Activated naive CD4-positive, alpha-beta T cell treated with anti-CD3 and anti-CD28 coated beads, Interleukin-2, amount 50 U/mL, for 72 hours (primary cell): Measurements from ENCODE around the gene TRIM43. TPM values are rescaled to one million over a fixed set of nuclear protein-coding genes. Genes with fewer than 3 reads are reported as not detected.
"Not testable (repeated sequence)": the region's sequence is repeated elsewhere in the genome, so short reads cannot be mapped to it uniquely, and the experiment has no call there.

Experiments
- ATAC-seq, 2 donors: fragments of 150-1000 bp; cut with Tn5 transposase; 2 replicates each; pipeline ENCODE4 v1.10.0; 2021; ENCODE audit warnings: mild to moderate bottlenecking in 2 of 2, moderate library complexity in 2 of 2
- DNase-seq, 2 donors: peaks; one replicate each; pipeline ENCODE4 v3.0.0; 2021 to 2022; ENCODE audit warnings: low spot score in 2 of 2
- H3K27ac Mint-ChIP-seq, 2 donors: one replicate each; pipeline ENCODE4 v1.8.0; 2022; ENCODE audit warnings: mild to moderate bottlenecking in 2 of 2, mixed read lengths in 2 of 2
- H3K36me3 Mint-ChIP-seq, 2 donors: one replicate each; pipeline ENCODE4 v1.8.0; 2022; ENCODE audit warnings: mixed read lengths in 2 of 2
- H3K9me3 Mint-ChIP-seq, 2 donors: one replicate each; pipeline ENCODE4 v1.8.0; 2022; ENCODE audit warnings: mixed read lengths in 2 of 2
- total RNA-seq, 2 donors: library from RNA; stranded (reverse); gene quantifications; one replicate each; pipeline ENCODE4 v1.2.3, GENCODE V29; 2022

TRIM43 gene
- total RNA-seq, 2 donors from 2014 or later: not detected

GRCh38 chr2:95622728-95623127 is 30.9 kb downstream of the TRIM43 start:
- H3K27ac Mint-ChIP-seq, H3K9me3 Mint-ChIP-seq, DNase-seq, H3K36me3 Mint-ChIP-seq, ATAC-seq: not testable (repeated sequence)

DNA sequence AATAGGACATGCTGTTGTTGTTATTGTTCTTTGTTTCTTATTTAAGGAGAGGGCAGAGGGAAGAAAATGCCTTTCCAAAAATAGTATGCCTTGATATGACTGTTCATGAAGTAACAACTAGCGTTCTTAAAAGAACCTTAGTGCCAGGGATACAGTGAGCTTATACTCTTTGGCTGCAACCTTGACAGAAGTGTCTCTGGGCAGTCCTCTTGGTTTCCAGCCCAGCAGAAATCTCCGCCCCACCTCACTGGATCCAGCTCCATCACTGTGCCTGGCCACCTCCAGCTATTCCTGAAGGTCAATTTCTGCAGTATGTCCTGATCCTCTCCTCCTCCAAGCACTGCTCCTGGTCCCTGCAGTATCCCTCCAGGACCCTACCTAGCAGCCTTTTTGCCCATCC is 39.2 kb downstream of the TRIM43 start:
- ATAC-seq, H3K27ac Mint-ChIP-seq, H3K36me3 Mint-ChIP-seq, DNase-seq, H3K9me3 Mint-ChIP-seq: not testable (repeated sequence)

GRCh38 chr2:95633626-95634259 is 41.9 kb downstream of the TRIM43 start:
- not testable (repeated sequence) for DNase-seq, ATAC-seq, H3K27ac Mint-ChIP-seq, H3K36me3 Mint-ChIP-seq, H3K9me3 Mint-ChIP-seq

- not testable (repeated sequence) for DNase-seq, H3K9me3 Mint-ChIP-seq, H3K27ac Mint-ChIP-seq, ATAC-seq, H3K36me3 Mint-ChIP-seq
Observed at GRCh38 chr2:95640515-95641288, 48.9 kb downstream of the TRIM43 start.

- not testable (repeated sequence) for H3K36me3 Mint-ChIP-seq, ATAC-seq, H3K9me3 Mint-ChIP-seq, H3K27ac Mint-ChIP-seq, DNase-seq
Observed at GRCh38 chr2:95641289-95641575, 49.4 kb downstream of the TRIM43 start.

- H3K9me3 Mint-ChIP-seq, H3K27ac Mint-ChIP-seq, DNase-seq, H3K36me3 Mint-ChIP-seq, ATAC-seq: not testable (repeated sequence)
Observed at GRCh38 chr2:95641787-95642186, 50.0 kb downstream of the TRIM43 start.

DNA sequence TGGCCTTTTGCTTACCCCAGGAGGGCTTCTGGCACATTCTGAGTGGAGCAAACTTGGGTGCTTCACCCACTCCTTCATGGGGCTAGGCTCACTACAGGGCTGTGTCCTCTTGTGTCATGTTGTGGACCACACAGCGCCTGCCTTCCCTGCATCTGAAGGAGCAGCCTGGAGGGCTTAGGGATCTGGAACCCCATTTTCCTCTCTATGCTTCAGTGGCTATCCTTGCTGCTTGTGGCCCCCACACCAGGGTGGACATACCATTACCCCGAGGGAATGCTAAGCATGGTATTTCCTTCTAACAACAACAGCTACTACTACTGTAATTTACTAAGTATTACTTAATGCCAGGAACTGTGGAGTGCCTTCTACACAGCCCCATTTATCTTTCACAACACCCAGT is 50.6 kb downstream of the TRIM43 start:
- not testable (repeated sequence) for H3K27ac Mint-ChIP-seq, H3K36me3 Mint-ChIP-seq, DNase-seq

GRCh38 chr2:95642951-95643350 is 51.1 kb downstream of the TRIM43 start:
- not testable (repeated sequence) for DNase-seq, H3K9me3 Mint-ChIP-seq, ATAC-seq, H3K36me3 Mint-ChIP-seq, H3K27ac Mint-ChIP-seq

More for the DNA sequence above, 50.6 kb downstream of the TRIM43 start:
- H3K9me3 Mint-ChIP-seq, ATAC-seq: not testable (repeated sequence)

GRCh38 chr2:95645312-95645711 is 53.5 kb downstream of the TRIM43 start:
- H3K27ac Mint-ChIP-seq, ATAC-seq, H3K36me3 Mint-ChIP-seq, H3K9me3 Mint-ChIP-seq, DNase-seq: not testable (repeated sequence)

- not testable (repeated sequence) for ATAC-seq, H3K9me3 Mint-ChIP-seq, H3K36me3 Mint-ChIP-seq, DNase-seq, H3K27ac Mint-ChIP-seq
Observed at GRCh38 chr2:95646274-95646994, 54.6 kb downstream of the TRIM43 start.

DNA sequence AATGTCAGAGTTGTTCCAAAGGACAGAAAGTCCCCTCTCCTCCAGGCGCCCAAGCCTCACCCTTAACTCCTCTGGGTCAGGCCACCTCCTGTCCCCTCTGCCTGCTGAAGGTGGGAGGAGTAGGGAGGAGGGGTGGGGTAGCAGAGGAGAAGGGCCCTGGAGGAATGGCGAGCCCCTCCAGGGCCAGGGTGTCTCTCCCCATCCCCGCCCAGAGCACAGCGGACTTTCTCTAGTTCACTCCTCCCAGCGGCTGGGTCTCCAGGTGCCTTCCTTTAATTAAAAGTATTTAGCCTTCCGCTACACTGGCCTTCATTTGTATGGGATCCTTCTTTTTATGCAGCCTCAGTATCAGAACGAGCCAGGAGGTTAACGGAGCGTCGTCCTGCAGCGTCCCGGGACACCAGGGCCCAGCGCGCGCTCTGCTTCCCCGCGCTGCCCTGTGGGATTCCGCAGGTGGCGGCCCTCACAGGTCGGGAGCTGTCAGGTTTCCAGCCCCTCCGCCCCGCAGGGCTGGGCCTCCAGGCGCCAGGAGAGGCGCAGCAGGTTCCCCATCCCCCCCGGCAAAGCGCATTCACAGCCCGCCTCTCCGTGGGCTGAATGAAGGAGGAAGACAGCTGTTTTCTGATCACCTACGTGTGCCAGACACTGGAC is 57.2 kb downstream of the TRIM43 start:
- not testable (repeated sequence) for H3K27ac Mint-ChIP-seq, DNase-seq, ATAC-seq

More for the DNA sequence above, 57.2 kb downstream of the TRIM43 start:
- not testable (repeated sequence) for H3K9me3 Mint-ChIP-seq, H3K36me3 Mint-ChIP-seq

Other genes with a start within 250 kb of the TRIM43 start
- 10 to 100 TPM; 31.0 to 39.8 TPM for gene FAHD2A, start 189.3 kb upstream of the TRIM43 start, total RNA-seq
- not detected for gene TRIM43B, start 107.2 kb upstream of the TRIM43 start, total RNA-seq